HG03439 (cell line): ENCODE data around the gene KIAA0040.

Experiments used
- ATAC-seq: cut with Tn5 transposase; IDR thresholded peaks from one replicate; pipeline ENCODE4 v1.9.1; 2021; ENCODE audit warnings: mild to moderate bottlenecking, moderate library complexity; ENCODE audit not compliant: unreplicated experiment

Gene KIAA0040

DNA sequence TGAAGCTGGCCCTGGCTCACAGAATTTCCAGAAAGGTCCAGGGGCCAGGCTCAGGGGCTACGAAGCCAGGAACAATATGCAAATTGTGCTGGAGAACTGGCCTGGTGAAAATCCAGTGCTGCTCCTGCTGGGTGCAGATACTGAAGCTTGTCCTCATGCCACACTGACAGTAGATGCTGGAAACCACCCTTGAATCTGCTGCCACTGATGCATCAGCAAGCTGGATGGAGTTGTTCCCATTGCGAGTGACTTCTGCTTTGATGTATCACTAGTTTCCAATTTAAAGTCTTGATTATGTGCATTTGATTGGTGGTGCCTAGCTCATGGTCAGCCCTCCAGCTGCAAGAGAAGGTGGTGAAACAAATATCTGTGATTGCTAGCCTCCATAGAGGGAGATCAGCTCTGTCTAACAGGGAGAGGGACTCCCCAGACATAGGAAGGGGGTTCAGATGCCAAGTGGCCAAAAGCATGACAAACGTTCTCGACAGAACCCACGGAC, 11.0 kb upstream of the KIAA0040 start:
- no peak for ATAC-seq

DNA sequence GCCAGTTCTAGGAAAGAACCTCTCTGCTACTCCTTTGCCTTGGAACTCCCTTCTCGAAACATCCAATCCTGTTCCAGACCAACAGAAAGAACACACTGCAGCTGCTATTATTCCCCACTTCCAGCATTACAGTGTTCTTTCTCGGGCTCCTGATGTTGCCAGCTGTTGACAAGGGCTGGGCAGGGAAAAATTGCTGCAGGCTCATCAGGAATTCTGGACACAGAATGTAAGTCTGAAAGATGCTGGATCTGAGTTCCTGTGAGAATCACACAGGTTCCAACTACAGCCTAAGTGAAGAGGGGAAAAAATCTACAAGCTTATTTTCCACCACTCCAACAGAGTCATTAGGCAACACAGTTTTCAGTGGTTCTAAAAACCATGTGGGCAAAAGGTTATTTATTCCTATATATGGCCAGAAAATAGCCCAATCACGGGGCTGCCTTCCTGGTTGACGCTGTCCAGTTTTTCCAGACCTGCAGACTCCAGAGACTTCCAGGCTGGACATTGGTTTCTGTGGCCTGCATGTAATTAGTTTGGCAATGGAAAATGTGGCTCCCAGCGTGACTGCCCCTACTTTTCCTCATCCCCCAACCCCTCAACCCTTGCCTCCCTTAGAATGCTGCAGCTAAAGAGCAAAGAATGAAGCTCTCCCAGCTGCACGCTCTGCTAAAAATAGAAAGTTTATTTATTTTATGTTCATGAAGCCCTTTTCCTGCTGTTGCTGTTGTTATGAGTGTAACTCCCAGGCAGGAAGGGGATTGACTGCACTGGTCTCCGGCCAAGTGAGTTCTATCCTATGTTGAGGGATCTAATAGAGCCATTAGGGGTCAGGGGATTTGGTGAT, 8.3 kb upstream of the KIAA0040 start:
- ATAC-seq: no peak

DNA sequence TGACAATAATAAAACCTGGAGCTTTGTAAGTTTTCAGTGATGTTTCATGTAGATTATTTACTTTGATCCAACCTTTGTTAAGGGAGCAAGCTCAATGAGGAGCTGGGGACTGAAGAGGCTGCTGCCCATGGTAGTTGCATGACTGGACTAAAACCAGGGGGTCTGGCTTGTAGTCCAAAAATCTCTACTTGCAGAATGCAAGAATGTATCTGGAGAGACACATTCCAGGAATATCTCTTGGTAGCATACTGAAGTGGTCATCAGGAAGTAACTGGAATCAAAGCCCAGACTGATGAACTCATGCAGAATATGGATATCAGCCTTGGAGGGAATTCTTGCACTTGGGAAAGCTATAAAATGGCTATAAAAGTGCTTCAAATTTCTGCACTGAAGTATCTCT, 5.8 kb upstream of the KIAA0040 start:
- no peak for ATAC-seq

DNA sequence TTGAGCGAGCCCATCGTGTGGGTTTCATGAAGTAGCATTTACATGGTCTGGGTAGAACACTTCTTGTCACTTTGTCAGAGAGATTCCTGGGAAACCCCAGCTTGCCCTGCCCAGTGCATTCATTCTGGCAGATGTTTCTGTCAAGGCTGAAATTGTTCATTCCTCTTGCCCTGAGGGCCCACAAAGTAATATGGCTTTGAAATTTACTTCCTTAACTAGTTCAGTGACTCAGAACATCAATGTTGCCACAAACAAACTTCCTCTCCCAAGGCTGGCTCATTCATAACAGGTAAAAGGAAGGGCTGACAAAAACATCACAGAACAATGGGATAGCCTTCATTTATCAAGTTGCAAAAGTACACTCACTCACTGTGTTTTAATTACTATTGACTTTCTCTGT, 5.0 kb upstream of the KIAA0040 start:
- ATAC-seq: no peak

DNA sequence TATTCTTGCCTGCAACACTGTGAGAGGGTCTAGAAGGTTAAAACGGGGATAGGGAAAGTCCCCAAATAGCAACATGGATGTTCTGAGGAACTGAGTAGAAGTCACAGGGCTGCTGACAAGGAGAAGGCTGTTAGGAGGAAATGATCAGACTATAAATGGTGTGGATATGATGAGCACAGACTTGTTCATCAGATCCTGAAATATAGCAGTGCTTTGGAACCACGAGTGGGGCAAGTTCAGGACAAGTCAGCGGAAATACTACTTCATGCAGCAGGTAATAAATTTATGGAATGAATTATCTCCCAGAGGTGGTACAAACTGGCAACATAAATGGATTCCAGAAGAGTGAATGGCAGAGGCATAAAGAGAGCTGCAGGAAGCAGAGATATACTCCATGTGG, 3.2 kb upstream of the KIAA0040 start:
- ATAC-seq: no peak

DNA sequence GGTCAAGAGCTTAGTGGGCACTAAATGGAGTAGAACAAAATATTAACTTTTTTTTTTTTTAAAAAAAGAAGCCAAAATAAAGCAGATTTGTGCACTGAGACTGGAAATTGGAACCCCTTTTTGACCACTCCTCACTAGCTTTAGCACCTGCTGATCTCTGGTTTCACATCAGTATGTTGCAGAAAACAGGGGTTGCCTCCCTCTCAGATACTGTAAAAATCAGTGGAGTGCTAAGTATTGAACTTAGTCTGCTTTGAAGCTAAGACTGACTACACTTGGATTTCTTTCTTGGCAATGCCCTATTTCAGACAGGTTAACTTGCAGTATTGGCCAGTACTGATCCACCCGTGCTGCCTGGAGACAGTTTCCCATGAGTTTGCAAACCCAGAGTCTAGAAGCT, 2.7 kb upstream of the KIAA0040 start:
- no peak for ATAC-seq

DNA sequence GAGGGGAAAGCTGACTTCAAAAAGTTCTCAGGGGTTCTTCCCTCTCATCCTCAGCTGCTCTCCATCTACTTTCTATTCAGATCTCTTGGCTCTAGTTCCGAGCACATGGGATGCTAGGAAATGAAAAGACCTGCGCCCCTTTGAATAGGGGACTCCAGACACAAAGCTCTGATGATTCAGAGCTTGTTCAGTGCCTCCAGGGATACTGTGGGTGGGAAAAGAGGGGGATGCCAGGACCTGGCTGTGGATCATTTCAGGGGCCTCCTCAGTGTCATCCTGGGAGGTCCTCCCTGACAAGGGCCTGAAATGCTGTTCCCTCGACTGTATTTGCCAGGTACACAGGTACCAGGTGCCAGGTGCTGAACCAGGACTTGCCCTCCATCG, 943 bp upstream of the KIAA0040 start:
- ATAC-seq: no peak

DNA sequence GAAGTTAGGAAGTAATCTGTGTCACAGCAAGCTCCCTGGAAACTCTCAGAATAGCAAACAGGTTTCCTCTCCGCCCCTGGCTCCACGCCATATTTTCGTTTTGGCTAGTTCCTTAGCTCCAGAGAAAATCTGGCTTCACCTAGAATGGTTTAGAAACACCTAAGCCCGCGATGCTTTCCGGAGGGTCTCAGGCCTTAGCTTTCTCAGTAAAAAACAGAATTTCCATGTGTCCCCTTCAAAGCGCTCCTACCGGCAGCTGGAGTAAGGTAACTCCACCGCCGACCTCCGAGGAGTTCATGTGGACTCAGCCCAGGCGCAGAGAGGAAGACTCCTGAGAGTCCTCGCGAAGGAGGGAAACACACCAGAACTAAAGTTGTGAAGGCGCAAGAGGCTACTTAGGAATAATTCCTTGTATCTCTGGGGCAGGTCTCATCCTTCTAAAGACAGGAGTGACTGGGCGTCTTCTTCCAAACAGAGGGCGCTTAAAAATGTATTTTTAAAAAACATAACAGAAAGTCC, 406 bp downstream of the KIAA0040 start:
- no peak for ATAC-seq

DNA sequence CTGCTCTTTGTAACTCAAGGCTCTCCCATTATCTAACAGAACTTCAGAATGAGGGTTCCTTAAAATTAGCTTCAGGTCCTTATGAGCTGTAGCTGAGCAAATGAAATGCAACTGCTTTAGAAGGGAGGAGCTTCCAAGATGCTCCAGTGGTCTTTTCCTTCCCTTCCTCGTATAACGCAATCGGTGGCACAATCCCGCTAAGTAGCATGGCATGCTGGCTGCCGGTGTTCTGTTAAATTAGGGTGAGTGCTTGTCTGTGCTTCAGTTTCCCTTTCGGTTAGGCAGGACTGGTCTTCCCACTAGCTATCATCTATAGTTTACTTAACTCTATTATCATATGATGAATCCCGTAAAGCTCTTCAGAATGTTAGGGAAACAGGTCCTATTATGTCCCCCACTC, 917 bp downstream of the KIAA0040 start:
- ATAC-seq: no peak

DNA sequence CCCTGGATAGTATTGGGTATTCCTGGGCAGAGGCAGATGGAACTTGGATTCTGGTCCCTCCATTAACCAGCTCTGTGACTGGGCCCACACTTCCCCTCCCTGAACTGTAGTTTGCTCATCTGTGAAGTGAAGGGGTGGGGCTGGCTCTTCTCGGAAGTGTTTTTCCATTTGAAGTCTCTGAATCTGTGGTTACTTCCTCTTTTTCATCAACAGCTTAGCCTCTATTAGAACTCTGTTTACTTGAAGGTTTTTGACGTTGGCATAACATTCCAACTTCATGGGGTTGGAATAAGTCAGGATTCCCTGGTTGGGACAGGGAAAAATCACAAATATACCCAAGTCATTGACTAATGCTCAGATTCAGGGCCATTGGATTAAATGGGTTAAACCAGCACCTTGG, 3.6 kb downstream of the KIAA0040 start:
- ATAC-seq: peak; percentile 55

DNA sequence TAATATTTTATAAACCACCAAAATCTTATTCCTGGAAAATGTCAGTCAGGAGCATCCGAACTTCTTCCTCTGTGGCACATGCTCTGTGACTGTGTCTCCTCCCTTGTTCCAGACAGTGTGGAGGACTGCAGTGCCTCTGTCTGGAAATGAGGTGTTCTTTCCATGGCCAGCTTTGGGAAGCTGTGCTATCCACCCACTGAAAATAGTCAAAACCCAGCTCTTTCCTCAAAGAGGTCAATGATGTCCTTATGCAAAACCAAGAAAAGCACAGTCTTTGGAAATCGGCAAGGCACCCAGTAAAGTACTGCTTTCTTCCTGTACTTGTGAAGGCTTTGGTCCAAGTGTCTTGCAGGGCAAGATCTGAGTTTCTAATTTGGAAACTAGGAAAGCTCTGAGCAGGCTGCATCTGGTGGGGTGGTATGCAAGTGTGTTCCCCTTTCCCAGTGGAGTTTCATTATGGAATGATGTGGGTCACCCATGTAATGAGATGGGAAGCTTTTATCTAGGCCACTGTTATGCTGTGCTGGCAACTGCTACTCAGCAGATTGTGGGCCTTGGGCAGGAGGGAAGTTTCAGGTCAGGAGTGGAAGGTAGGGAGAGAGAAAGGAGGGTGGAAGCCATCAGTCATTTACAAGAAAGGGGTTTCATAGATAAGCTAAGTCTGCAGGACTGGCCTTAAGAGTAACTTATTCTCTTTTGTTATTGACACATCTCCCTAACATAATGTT, 6.0 kb downstream of the KIAA0040 start:
- ATAC-seq: no peak

DNA sequence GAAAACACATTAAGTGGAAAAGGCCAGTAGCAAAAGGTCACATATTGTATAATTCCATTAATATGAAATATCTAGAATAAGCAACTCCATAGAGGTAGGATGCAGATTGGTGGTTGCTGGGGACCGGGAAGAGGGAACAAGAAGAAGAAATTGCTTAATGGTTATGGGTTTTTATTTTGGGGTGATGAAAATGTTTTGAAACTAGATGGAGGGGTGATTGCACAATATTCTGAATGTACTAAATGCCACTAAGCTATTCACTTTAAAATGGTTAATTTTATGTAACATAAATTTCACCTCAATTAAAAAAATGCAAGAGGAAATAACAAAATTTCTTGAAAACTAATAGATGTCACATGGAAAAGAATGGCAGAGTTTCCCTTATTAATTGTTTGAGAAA, 6.7 kb downstream of the KIAA0040 start:
- ATAC-seq: no peak

DNA sequence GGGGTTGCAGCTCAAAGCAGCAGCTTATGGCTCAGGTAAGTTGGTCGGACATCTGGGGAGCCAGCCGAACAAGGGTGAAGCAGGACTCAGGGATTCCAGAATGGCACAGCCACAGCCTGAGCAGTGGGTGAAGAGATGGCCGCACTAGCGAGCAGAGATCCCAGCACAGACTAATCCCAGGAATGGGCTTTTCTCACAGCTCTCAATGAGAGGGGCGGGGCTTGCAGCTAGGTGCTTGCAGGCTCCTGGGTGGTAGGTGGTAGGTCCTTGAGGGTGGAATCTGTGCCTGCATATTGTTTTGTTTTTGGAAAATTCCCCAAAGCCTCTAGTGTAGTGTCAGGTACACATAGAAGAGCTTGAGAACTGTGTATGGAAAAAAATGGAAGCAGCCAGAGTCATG, 9.0 kb downstream of the KIAA0040 start:
- no peak for ATAC-seq

DNA sequence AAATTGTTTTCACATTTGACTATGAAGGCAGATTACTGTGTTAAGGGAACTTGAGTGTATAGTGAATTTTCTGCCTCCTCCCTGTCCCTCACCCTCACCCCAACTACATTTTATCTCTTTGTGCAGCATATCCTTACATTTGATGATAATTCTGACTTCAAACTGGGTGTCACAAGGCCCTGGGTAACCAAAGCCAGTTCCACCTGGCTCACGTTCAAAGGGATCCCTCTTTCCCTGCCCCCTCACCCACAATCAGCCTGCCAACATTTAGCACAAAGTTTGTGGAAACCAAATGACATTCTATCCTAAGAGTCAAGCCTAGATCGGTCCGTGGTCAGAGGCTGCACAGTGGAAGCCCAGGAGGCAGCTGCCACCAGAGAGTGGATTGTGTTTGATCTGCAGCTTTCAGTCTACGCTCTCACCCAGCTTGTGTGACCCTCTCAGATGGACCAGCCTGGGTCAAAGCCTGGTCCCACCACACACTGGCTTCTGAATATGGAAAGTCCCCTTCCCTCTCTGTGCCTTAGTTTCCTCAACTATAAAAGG, 10.3 kb downstream of the KIAA0040 start:
- ATAC-seq: no peak

DNA sequence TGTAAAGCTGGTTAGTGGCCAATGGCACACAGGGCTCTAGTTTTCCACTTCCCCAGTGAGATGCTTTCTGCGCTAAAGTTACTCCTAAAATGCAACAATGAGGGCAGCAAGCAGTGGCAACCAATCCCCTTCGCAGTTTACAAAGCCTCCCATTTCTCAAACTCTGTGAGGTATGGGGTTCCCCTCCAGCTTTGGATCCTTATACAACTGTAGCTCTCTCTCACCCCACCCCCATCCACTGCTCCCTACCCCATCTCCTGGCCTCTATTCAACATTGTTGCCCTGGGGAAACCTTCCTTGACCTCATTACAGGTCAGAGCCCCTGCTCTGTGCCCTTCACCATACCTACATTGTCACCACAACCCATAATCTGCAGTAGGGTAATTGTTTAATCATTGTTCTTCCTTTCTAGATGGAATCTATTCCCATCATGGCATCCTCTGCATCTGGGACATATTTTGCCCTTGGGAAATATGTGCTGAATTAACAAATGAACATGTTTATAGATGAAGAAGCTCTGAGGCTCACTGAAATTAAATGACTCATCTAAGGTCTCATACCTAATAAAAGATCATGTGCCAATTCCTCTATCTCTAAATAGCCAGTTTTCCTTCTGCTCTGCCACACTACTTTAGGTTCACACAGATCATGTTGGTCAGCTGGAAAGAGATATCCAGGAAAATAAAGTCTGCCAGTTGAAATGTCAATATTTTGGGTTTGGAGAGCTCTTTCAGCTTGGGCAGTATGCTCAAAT, 12.6 kb downstream of the KIAA0040 start:
- no peak for ATAC-seq

DNA sequence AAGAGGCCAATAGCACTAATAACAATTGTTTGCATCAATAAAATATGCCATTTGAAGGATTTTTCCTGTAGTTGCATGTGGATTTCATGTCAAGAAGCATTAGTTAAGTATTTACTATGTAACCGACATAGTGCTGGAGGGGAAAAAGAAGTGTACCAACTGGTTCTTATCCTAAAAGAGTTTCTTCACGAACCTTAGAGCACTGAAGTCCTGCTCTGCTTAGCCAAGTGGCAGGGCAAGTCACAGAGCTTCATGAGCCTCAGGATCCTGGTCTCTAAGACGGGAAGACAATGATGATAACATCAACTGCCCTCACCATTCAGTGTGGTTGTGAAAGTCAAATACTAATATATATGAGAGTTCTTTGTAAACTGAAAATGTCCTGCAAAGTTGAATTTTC, 14.1 kb downstream of the KIAA0040 start:
- no peak for ATAC-seq

DNA sequence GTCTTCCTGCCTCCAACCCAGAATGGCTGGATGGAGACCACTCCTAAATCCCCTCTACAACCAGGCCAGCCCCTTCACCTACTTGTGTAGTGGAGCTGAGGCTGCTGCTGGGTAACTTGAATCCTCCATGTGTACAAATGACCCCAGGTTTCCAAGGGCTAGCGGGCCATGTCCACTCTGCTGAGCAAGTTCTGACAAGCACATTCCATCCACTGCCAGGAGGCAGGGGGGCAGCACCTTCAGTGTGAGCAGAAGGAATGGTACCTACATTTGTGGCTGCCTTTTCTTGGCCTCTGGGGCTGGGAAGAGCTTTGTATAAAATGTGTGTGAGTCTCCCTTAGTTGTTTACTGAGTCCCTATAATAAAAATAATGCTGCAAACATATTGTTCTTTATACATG, 14.5 kb downstream of the KIAA0040 start:
- no peak for ATAC-seq

DNA sequence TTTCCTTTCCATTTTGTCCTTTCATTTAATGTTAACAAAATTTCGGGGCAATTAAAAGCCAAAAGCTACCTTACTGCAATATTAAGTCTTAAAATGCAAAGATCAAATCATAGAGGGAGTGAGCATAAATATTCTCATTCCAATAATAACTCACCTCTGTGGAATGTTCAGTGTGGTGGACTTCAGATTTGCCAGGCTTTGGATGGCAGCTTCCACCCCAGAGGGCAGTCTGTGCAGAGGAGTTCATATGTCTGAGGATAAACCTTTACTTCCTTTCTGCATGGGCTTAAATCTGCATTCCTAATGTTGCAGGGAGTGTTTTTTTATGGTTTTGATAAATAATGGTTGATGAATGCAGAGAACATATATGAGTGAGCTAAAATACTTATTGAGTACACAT, 16.3 kb downstream of the KIAA0040 start:
- ATAC-seq: no peak

DNA sequence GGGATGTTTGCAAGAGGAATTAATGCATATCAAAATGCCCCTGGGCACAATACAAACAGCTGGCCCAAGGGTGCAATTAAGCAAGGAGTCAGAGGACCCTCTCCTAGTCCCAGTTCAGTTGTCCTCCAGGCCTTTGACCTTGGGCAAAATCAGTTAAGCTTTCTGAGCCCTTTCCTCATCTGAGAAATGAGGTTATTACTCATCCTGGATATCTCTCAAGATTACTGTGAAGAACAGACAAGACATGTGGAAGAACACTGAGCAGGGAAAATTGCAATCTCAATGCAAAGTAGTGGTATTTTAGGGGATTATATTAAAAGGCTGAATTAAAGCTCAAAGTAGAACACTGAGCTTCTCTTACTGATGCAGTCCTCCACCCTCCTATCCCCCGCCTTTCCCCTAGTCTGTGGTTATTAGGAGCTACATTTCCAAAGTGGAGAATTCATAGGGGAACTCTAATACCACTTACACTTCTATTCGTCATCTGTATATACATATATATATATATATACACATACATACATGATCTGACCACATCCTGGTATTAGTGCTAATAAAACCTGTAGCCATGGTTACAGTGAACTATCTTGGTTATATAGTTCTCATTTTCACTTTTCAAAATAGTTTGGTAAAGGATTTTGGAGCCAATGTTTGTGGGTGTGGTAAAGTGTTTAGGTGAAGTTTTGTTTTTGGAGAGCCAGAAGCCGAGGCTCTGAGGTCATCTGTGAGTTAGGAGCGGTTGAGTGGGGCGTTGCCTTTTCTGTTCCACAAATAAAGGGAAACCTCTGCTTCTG, 18.1 kb downstream of the KIAA0040 start:
- peak; percentile 59 for ATAC-seq

DNA sequence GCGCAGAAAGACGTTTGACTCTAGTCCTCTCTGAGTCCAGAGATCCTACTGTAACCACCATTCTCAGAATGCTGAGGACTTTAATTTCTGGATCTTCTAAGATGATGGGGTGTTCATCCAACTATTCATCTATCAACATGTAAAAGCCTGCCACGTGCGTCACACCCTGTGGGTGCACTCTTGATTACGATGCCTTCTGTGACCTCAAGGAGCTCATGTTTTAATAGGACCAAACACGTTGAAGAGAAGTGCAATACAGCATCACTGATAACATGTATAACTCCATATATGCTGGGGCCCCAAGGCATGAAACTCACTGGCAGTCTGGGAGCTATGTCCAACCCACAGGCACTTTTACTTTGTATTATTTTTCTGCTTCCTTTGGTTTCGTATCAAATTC, 19.0 kb downstream of the KIAA0040 start:
- no peak for ATAC-seq
